ENCODE data around the gene LTO1.

LTO1 gene

DNA sequence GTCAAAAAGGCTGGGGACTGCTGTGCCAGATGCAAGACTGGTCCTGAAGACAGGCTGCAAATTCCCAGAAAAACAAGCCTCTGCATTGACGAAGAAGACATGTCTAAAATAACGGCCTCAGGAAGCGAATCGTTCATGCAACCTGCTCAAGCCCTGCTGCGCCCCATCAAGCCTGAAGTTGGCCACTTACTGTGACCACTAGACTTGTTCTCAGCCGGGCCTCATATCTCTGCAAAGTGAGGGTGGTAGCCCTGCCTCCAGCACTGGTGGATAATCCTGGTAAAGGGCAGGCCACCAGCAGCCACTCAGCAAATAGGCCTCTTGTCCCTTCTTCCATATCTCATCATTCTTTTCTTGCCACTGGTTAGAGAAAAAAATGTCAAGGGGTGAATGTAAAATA lies 11.8 kb downstream of the LTO1 start:
- DNase-seq = no peak
- in situ Hi-C loops (cut with HindIII; ENCODE audit: low pct_ligation_motif_present, low pct_unique_long_range_greater_than_20kb, low sequenced_read_pairs) = loop anchor here (25.0 kb wide), 1 partner anchor 551 kb away; no protein-coding TSS in a partner anchor

- in situ Hi-C loops (cut with HindIII; ENCODE audit: low pct_ligation_motif_present, low pct_unique_long_range_greater_than_20kb, low sequenced_read_pairs) = loop anchor here (25.0 kb wide), 1 partner anchor 551 kb away; no protein-coding TSS in a partner anchor
- no peak for DNase-seq
Observed at GRCh38 chr11:69662806-69663205, 12.3 kb downstream of the LTO1 start.

DNA sequence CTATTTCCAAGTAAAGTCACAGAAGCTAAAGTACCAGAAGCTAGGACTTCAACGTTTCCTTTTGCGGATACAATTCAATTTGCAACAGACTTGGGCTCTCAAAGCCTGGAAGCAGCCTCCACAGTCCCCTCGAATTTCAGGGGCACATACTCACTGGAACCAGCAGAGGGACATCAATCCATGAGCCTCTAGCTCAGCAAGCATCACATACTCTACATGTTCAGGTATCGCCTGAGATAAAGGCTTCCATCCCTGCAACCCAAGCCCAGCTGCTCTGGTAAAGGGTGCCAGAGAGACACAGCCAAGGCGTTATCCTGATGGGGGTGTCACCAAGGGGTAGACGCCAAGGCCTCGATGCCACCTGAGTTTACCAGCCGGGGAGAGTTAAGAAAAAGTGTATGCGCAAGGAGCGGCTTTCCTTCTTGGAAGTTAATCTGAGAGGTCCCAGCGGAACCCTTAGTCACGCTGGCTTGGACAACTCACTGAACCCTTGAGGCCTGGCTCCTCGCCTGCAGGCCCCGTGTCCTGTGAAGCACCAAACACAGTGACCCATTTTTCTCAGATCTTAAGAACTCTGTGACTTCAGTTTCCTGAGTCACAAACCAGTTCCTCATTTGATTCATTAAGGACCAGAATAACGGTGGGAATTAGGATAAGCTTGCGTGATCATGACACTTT lies 13.0 kb downstream of the LTO1 start:
- in situ Hi-C loops (cut with HindIII; ENCODE audit: low pct_ligation_motif_present, low pct_unique_long_range_greater_than_20kb, low sequenced_read_pairs) = loop anchor here (25.0 kb wide), 1 partner anchor 550 kb away; no protein-coding TSS in a partner anchor
- no peak for DNase-seq

- no peak for DNase-seq
- in situ Hi-C loops (cut with HindIII; ENCODE audit: low pct_ligation_motif_present, low pct_unique_long_range_greater_than_20kb, low sequenced_read_pairs) = loop anchor here (25.0 kb wide), 1 partner anchor 549 kb away; no protein-coding TSS in a partner anchor
Observed at GRCh38 chr11:69661413-69661715, 13.8 kb downstream of the LTO1 start.

DNA sequence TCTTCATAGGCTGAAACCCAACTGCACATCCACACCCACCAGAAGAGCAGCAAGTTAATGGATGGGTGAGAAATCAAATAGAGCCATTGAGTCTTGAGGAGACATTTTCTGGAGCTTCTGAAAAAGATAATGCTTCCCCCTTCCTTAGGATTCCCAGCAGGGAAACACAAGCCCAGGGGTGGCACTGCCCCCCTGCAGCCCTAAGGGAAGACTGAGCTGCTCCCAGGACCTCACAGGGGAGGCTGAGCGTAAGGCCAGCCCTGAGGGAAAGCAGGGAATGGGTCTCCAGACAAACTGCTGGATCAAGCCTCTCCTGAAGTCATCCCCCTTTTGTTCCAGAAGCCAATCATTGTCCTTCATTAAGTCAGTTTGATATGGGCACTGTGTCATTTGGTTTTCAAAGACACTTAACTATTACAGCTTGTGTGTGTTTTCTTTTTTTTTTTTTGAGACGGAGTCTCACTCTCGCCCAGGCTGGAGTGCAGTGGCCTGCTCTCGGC lies 15.1 kb downstream of the LTO1 start:
- no peak for DNase-seq
- in situ Hi-C loops (cut with HindIII; ENCODE audit: low pct_ligation_motif_present, low pct_unique_long_range_greater_than_20kb, low sequenced_read_pairs) = loop anchor here (25.0 kb wide), 1 partner anchor 548 kb away; no protein-coding TSS in a partner anchor

- in situ Hi-C loops (cut with HindIII; ENCODE audit: low pct_ligation_motif_present, low pct_unique_long_range_greater_than_20kb, low sequenced_read_pairs) = loop anchor here (25.0 kb wide), 1 partner anchor 547 kb away; no protein-coding TSS in a partner anchor
- no peak for DNase-seq
Observed at GRCh38 chr11:69659591-69659990, 15.6 kb downstream of the LTO1 start.

DNA sequence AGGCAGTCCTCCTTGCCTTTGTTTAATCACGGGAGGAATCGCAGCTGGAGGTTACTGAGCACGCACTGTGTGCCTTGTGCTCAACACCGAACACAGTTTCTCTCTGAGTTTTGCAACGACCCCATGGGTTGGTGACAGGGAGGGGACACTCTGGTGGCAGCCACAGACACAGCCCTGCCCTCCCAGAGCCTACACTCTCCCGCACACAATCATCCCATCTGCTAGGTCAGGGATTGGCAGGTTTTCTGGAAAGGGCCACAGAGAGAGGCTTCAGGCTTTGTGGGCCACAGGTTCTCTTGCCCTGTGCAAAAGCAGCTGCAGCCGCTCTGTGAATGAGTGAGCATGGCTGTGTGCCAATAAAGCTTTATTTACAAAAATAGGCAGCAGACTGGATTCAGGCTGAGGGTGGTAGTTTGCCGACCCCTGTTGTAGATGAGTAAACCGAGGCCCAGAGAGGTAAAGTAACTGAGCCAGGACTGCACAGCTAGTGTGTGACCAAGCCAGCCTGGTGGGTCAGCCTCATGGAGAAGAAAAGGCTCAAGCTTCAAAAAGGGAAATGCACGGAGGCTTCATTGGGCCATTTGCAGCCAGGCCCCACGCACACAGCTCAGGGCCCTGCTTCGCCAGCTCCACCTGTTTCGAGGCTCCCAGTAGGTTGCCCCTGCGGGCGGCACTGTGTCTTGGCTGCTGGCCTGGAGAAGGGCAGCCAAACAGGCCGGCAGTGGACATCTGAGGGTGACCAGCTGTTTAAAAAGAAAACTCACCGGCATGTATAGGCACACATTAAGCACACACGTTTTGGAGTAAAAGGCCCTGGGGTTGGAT lies 16.3 kb downstream of the LTO1 start:
- DNase-seq = no peak
- in situ Hi-C loops (cut with HindIII; ENCODE audit: low pct_ligation_motif_present, low pct_unique_long_range_greater_than_20kb, low sequenced_read_pairs) = loop anchor here (25.0 kb wide), 1 partner anchor 547 kb away; no protein-coding TSS in a partner anchor

DNA sequence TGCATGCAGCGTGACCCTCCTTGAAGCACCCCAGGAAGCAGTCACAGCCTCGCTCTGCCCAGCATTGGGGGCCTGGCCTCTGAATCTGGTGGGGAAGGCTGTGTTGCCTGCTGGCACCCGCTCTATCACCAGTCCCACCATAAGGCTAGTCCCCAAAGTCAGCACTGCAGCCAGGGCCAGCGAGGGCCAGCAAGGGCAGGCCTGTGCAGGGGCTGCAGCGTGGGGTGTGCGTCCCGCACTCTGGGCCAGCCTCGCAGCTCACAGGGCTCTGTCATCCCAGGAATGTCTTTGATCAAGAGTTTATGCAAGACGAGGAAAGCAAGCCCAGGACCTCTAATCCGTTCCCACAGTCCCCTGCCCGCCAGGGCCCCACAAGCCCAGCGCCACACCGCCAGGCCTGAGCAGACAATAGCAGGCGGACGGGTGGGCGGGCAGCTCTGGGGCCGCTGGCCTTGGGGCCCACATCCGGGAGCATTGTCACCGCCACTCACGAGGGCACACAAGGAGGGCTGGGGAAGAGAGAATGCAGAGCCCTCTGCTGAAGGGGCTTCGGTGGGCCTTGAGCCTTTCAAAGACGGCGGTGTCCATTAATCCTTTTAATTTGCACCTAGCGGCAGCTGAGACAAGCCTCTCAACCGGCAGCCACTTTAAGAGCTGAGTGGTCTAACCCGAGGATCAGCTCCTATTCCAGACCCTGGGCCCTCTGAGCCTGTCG lies 17.1 kb downstream of the LTO1 start:
- no peak for DNase-seq
- in situ Hi-C loops (cut with HindIII; ENCODE audit: low pct_ligation_motif_present, low pct_unique_long_range_greater_than_20kb, low sequenced_read_pairs) = loop anchor here (25.0 kb wide), 1 partner anchor 546 kb away; no protein-coding TSS in a partner anchor

DNA sequence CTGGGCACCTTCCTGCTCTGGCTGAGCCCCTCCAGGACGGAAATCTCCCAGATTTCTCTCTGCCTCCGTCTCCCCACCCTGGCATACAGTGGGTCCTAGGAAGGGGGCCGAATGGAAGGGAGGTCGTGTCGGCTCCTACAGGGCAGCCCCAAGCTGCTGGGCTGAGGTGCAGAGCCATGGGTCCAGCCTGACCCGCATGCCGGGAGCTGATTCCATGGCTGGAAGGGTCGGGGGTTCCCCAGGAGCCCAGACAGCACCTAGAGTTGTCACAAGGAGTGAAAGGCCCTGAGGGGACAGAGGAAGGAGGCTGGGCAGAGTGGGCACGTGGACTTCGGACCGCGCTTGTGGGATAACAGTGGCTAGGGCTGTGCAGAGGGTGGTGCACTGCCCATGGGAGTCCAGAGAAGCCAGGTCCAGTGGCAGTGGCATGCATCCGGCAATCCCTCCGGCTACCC lies 17.7 kb downstream of the LTO1 start:
- in situ Hi-C loops (cut with HindIII; ENCODE audit: low pct_ligation_motif_present, low pct_unique_long_range_greater_than_20kb, low sequenced_read_pairs) = loop anchor here (25.0 kb wide), 1 partner anchor 545 kb away; no protein-coding TSS in a partner anchor

GRCh38 chr11:69656536-69657455 lies 18.4 kb downstream of the LTO1 start:
- in situ Hi-C loops (cut with HindIII; ENCODE audit: low pct_ligation_motif_present, low pct_unique_long_range_greater_than_20kb, low sequenced_read_pairs) = loop anchor here (25.0 kb wide), 1 partner anchor 544 kb away; no protein-coding TSS in a partner anchor
- DNase-seq = no peak

More for the DNA sequence above, 17.7 kb downstream of the LTO1 start:
- DNase-seq = no peak

- in situ Hi-C loops (cut with HindIII; ENCODE audit: low pct_ligation_motif_present, low pct_unique_long_range_greater_than_20kb, low sequenced_read_pairs) = loop anchor here (25.0 kb wide), 1 partner anchor 543 kb away; no protein-coding TSS in a partner anchor
- DNase-seq = no peak
Observed at GRCh38 chr11:69655479-69656428, 19.4 kb downstream of the LTO1 start.

DNA sequence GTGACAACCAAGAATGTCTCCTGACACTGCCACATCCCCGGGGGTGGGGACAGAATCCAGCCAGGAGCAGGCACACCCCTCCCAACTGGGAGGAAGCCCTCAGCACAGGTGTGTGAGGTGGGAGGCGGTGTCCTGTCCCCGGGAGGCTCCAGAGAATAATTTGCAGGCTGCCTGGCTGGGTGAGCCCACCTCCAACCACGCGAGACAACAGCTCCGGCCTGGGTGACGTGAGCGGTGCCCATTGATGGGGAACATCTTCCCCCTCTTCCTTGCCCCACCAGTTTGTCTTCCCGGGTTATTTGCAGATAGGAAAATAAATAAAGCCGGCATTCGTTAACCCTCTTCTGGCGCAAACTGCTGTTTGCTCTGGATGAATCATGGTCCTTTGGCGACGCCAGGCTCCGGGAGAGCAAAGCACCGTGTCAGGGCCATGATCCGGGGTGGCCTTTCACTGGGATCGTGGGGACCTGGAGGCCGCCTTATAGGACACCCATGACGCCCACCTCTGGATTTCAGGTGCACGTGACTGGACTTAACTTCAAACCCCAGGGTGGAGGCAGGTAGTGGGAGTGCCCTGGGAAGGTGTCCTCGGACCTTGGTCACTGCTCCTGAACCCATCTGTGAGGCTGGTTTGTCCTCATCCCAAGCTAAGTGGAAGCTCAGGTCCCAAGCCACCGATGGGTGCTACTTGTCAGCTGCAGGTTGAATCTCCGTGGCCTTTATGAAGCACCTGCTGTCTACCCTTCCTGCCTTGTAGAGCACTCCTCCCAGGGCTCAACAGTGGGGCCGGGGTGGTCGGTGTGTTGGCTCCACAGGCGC lies 20.3 kb downstream of the LTO1 start:
- in situ Hi-C loops (cut with HindIII; ENCODE audit: low pct_ligation_motif_present, low pct_unique_long_range_greater_than_20kb, low sequenced_read_pairs) = loop anchor here (25.0 kb wide), 1 partner anchor 543 kb away; no protein-coding TSS in a partner anchor
- peak; percentile 34 for DNase-seq

- DNase-seq = no peak
- in situ Hi-C loops (cut with HindIII; ENCODE audit: low pct_ligation_motif_present, low pct_unique_long_range_greater_than_20kb, low sequenced_read_pairs) = loop anchor here (25.0 kb wide), 1 partner anchor 542 kb away; no protein-coding TSS in a partner anchor
Observed at GRCh38 chr11:69654001-69654659, 21.0 kb downstream of the LTO1 start.

DNA sequence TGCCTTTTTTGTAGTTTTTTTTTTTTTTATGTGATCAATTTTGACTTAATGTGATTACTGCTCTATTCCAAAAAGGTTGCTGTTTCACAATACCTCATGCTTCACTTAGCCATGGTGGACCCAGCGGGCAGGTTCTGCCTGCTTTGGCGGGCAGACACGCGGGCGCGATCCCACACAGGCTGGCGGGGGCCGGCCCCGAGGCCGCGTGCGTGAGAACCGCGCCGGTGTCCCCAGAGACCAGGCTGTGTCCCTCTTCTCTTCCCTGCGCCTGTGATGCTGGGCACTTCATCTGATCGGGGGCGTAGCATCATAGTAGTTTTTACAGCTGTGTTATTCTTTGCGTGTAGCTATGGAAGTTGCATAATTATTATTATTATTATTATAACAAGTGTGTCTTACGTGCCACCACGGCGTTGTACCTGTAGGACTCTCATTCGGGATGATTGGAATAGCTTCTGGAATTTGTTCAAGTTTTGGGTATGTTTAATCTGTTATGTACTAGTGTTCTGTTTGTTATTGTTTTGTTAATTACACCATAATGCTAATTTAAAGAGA lies 21.7 kb downstream of the LTO1 start:
- in situ Hi-C loops (cut with HindIII; ENCODE audit: low pct_ligation_motif_present, low pct_unique_long_range_greater_than_20kb, low sequenced_read_pairs) = loop anchor here (25.0 kb wide), 1 partner anchor 541 kb away; no protein-coding TSS in a partner anchor
- DNase-seq = no peak

- DNase-seq = no peak
- in situ Hi-C loops (cut with HindIII; ENCODE audit: low pct_ligation_motif_present, low pct_unique_long_range_greater_than_20kb, low sequenced_read_pairs) = loop anchor here (25.0 kb wide), 1 partner anchor 541 kb away; no protein-coding TSS in a partner anchor
Observed at GRCh38 chr11:69652999-69653398, 22.2 kb downstream of the LTO1 start.
